SU-DHL-6 (cell line): Measurements from ENCODE around the gene STX16.

ENCODE experiments used
- H2AFZ ChIP-seq: fragments of 200-600 bp; sonication (generic); 2 replicates; pipeline ENCODE4 v1.6.1; 2014; ENCODE audit warnings: low read depth, mild to moderate bottlenecking, moderate library complexity, mixed read lengths, antibody characterized with exemption, low read length; ENCODE audit not compliant: severe bottlenecking
- H3F3A ChIP-seq: fragments of 200-600 bp; shearing (Covaris generic); 2 replicates; pipeline ENCODE4 v1.6.0; 2016; ENCODE audit warnings: antibody characterized with exemption, mild to moderate bottlenecking; ENCODE audit not compliant: insufficient read depth
- H3K27ac ChIP-seq: fragments of 200-600 bp; sonication (generic); 2 replicates; pipeline ENCODE4 v1.5.1; 2016; ENCODE audit warnings: low read depth, mild to moderate bottlenecking, low read length, moderate library complexity, mixed read lengths
- H3K27me3 ChIP-seq: fragments of 200-600 bp; sonication (generic), shearing (Covaris generic); 2 replicates; pipeline ENCODE4 v1.6.0; 2014; ENCODE audit warnings: mild to moderate bottlenecking, low read length
- H3K36me3 ChIP-seq: fragments of 200-600 bp; sonication (generic); 2 replicates; pipeline ENCODE4 v1.6.1; 2014; ENCODE audit warnings: mild to moderate bottlenecking, low read length, mixed read lengths
- H3K4me2 ChIP-seq: fragments of 300-600, 200-600 bp; shearing (Covaris generic), sonication (generic); 2 replicates; pipeline ENCODE4 v1.6.0; 2014; ENCODE audit warnings: low read length, low read depth, mild to moderate bottlenecking; ENCODE audit not compliant: poor library complexity, severe bottlenecking
- H3K4me3 ChIP-seq: fragments of 200-600 bp; sonication (generic); 2 replicates; pipeline ENCODE4 v1.5.1; 2014; ENCODE audit warnings: antibody characterized with exemption, low read length, mild to moderate bottlenecking, mixed read lengths; ENCODE audit not compliant: insufficient read depth, poor library complexity, severe bottlenecking
- H3K79me2 ChIP-seq: fragments of 200-600 bp; sonication (generic); 2 replicates; pipeline ENCODE4 v1.6.1; 2014; ENCODE audit warnings: mild to moderate bottlenecking, low read length, moderate library complexity; ENCODE audit not compliant: insufficient read depth
- H3K9ac ChIP-seq: fragments of 200-600 bp; sonication (generic); 2 replicates; pipeline ENCODE4 v1.7.0; 2014; ENCODE audit warnings: mild to moderate bottlenecking, low read length
- H3K9me2 ChIP-seq: fragments of 200-600 bp; sonication (generic); replicated peaks from 2 replicates; pipeline ENCODE4 v1.6.1; 2014; ENCODE audit warnings: low read length; ENCODE audit not compliant: insufficient read depth
- H3K9me3 ChIP-seq: fragments of 200-600 bp; sonication (generic); 2 replicates; pipeline ENCODE4 v1.6.1; 2014; ENCODE audit warnings: low read length, mixed read lengths; ENCODE audit not compliant: insufficient read depth
- H4K20me1 ChIP-seq: fragments of 200-600 bp; sonication (generic); 2 replicates; pipeline ENCODE4 v1.6.1; 2014; ENCODE audit warnings: low read depth, mild to moderate bottlenecking, antibody characterized with exemption, low read length, moderate library complexity, mixed read lengths
- CTCF ChIP-seq: fragments of 200-600 bp; sonication (generic); IDR thresholded peaks from one replicate; pipeline ENCODE4 v1.5.1; 2017; ENCODE audit warnings: antibody characterized with exemption, mild to moderate bottlenecking, low read length, moderate library complexity; ENCODE audit not compliant: insufficient read depth, poor library complexity, severe bottlenecking
- EZH2phosphoT487 ChIP-seq: fragments of 200-600 bp; sonication (generic), shearing (Covaris generic); conservative IDR thresholded peaks from 2 replicates; pipeline ENCODE4 v1.6.1; 2018; ENCODE audit warnings: mild to moderate bottlenecking, antibody characterized with exemption, low read length, moderate library complexity, mixed read lengths

STX16 gene

GRCh38 chr20:58714923-58715351 is 63.9 kb downstream of the STX16 start:
- no peak overlapping the region for H3K9ac ChIP-seq
- no peaks in the 10 kb centered on the region for H3K9me2 ChIP-seq
- H3F3A ChIP-seq, result no peaks in the 10 kb centered on the region
- H4K20me1 ChIP-seq, result no peaks in the 10 kb centered on the region
- H3K4me3 ChIP-seq, result no peak overlapping the region
- no peak overlapping the region for H2AFZ ChIP-seq
- no peaks in the 10 kb centered on the region for H3K9me3 ChIP-seq
- H3K4me2 ChIP-seq, result no peak overlapping the region
- H3K27me3 ChIP-seq, result no peaks in the 10 kb centered on the region
- H3K27ac ChIP-seq, result no peak overlapping the region
- H3K79me2 ChIP-seq, result no peaks in the 10 kb centered on the region
- no peaks in the 10 kb centered on the region for H3K36me3 ChIP-seq
- no peak for TF ChIP-seq EZH2phosphoT487
- TF ChIP-seq CTCF, result no peak

GRCh38 chr20:58715391-58715800 is 64.3 kb downstream of the STX16 start:
- no peak for TF ChIP-seq EZH2phosphoT487
- TF ChIP-seq CTCF, result no peak
- Histone ChIP-seq H3K36me3 (no peaks in the 10 kb centered on the region), H4K20me1 (no peaks in the 10 kb centered on the region), H3K79me2 (no peaks in the 10 kb centered on the region), H3F3A (no peaks in the 10 kb centered on the region), H3K9ac (no peak overlapping the region), H3K4me2 (no peak overlapping the region), H3K9me2 (no peaks in the 10 kb centered on the region), H3K9me3 (no peaks in the 10 kb centered on the region), H3K4me3 (no peak overlapping the region), H3K27ac (no peak overlapping the region), H3K27me3 (no peaks in the 10 kb centered on the region), H2AFZ (no peak overlapping the region)

- H3K79me2 ChIP-seq, result no peaks in the 10 kb centered on the region
- no peak overlapping the region for H3K27ac ChIP-seq
- no peaks in the 10 kb centered on the region for H3K9me2 ChIP-seq
- H3K9ac ChIP-seq, result no peak overlapping the region
- no peaks in the 10 kb centered on the region for H3K9me3 ChIP-seq
- H3K27me3 ChIP-seq, result no peaks in the 10 kb centered on the region
- H4K20me1 ChIP-seq, result no peaks in the 10 kb centered on the region
- H2AFZ ChIP-seq, result no peak overlapping the region
- H3K4me3 ChIP-seq, result no peak overlapping the region
- H3K36me3 ChIP-seq, result no peaks in the 10 kb centered on the region
- H3F3A ChIP-seq, result no peaks in the 10 kb centered on the region
- TF ChIP-seq CTCF, result no peak
- TF ChIP-seq EZH2phosphoT487, result no peak
- H3K4me2 ChIP-seq, result no peak overlapping the region
Observed at GRCh38 chr20:58715801-58716475, 64.9 kb downstream of the STX16 start.
